Osteocyte (in vitro differentiated cells): ENCODE results near the gene RAB18. TPM values are rescaled to one million over a fixed set of nuclear protein-coding genes. Genes with fewer than 3 reads are reported as not detected.

Source experiments
- DNase-seq: peaks from one replicate; pipeline ENCODE4 v3.0.0; 2021; ENCODE audit warnings: mixed read lengths; ENCODE audit not compliant: unreplicated experiment; ENCODE audit errors: extremely low spot score
- H3K27ac Mint-ChIP-seq: one replicate; pipeline ENCODE4 v1.8.0; 2021; ENCODE audit warnings: mild to moderate bottlenecking, mixed read lengths; ENCODE audit not compliant: unreplicated experiment
- H3K27me3 Mint-ChIP-seq: one replicate; pipeline ENCODE4 v1.8.0; 2021; ENCODE audit warnings: mixed read lengths; ENCODE audit not compliant: unreplicated experiment
- H3K36me3 Mint-ChIP-seq: one replicate; pipeline ENCODE4 v1.8.0; 2021; ENCODE audit warnings: mixed read lengths; ENCODE audit not compliant: unreplicated experiment
- H3K4me1 Mint-ChIP-seq: one replicate; pipeline ENCODE4 v1.8.0; 2021; ENCODE audit warnings: mixed read lengths; ENCODE audit not compliant: unreplicated experiment
- H3K4me3 Mint-ChIP-seq: one replicate; pipeline ENCODE4 v1.8.0; 2021; ENCODE audit warnings: mild to moderate bottlenecking, moderate library complexity, mixed read lengths; ENCODE audit not compliant: unreplicated experiment
- H3K9me3 Mint-ChIP-seq: one replicate; pipeline ENCODE4 v1.8.0; 2021; ENCODE audit warnings: mixed read lengths; ENCODE audit not compliant: unreplicated experiment
- total RNA-seq: library from RNA; stranded (reverse); gene quantifications from 2 replicates; pipeline ENCODE4 v1.2.1, GENCODE V29; 2021
- TF ChIP-seq, protein P1 (sequence below): fragments of 200-600 bp; sonication (generic); IDR thresholded peaks from 2 replicates; pipeline ENCODE4 v1.5.0; 2021; ENCODE audit warnings: antibody characterized with exemption, mild to moderate bottlenecking, moderate library complexity

Gene RAB18
- total RNA-seq, 1 donor from 2014 or later: 142 TPM

DNA sequence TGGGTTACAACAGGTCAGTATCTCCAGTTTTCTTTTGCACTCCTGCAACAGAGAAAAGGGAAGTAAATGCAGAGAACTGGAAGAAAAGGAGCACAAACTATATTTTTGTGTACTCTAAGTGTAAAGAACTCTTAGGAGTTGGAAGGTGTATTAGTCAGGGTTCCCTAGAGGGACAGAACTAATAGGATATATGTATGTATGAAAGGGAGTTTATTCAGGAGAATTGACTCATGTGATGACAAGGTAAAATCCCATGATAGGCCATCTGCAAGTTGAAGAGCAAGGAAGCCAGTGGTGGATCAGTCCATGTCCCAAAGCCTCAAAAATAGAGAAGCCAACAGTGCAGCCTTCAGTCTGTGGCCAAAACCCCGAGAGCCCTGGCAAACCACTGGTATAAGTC is 22.6 kb upstream of the RAB18 start:
- Mint-ChIP-seq H3K4me3 (no peak overlapping the region), H3K4me1 (no peaks in the 10 kb centered on the region), H3K36me3 (no peaks in the 10 kb centered on the region), H3K9me3 (no peaks in the 10 kb centered on the region), H3K27me3 (peaks cover 33% of the 10 kb centered on the region), H3K27ac (no peak overlapping the region)
- TF ChIP-seq, protein P1, sequence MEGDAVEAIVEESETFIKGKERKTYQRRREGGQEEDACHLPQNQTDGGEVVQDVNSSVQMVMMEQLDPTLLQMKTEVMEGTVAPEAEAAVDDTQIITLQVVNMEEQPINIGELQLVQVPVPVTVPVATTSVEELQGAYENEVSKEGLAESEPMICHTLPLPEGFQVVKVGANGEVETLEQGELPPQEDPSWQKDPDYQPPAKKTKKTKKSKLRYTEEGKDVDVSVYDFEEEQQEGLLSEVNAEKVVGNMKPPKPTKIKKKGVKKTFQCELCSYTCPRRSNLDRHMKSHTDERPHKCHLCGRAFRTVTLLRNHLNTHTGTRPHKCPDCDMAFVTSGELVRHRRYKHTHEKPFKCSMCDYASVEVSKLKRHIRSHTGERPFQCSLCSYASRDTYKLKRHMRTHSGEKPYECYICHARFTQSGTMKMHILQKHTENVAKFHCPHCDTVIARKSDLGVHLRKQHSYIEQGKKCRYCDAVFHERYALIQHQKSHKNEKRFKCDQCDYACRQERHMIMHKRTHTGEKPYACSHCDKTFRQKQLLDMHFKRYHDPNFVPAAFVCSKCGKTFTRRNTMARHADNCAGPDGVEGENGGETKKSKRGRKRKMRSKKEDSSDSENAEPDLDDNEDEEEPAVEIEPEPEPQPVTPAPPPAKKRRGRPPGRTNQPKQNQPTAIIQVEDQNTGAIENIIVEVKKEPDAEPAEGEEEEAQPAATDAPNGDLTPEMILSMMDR: no peak
- DNase-seq: no peak

DNA sequence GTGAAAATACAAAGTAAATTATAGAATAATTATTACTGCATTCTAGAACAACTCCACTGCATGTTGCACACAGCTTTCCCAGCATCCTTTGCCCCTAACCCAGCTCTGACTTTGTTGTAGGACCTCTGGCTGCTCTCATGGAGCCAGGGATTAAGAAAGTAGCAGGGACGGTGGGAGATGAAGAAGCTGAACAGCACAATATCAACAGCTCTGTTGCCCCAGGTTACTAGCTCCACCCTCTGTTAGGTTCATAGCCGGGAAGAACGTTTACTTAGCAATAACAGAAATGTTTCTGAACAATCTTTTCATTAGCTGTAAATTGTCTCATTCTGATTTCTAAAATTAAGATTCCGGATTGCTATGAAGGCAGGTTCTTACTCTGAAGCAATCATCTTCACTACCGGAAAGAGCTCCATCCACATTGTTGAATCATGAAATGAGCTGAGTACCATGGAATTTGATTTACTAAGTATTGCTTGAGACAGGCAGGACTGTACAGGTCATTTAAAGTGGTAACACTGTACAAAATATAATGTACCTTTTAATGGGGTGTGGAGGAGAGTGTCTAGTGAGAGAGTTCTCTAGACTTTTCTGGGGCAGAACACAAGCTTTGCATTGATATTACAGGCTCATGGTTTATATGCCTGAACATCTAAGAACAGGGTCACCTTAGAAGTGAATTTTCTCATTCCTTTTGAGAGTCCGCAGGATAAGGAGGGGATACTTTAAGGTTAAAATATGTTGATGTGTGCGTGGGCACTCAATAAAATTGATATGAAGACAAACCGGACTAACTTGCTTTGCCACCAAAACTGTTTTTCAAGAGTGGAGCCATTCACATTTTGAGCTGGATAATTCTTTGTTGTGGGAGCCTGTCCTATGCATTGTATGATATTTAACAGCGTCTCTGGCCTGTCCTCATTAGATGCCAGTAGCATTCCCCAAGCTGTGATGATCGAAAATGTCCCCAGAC is 20.8 kb upstream of the RAB18 start:
- H3K27ac Mint-ChIP-seq: no peak overlapping the region
- TF ChIP-seq, protein P1: no peak
- H3K4me1 Mint-ChIP-seq: no peaks in the 10 kb centered on the region
- H3K4me3 Mint-ChIP-seq: no peak overlapping the region
- no peaks in the 10 kb centered on the region for H3K9me3 Mint-ChIP-seq
- H3K36me3 Mint-ChIP-seq: no peaks in the 10 kb centered on the region
- H3K27me3 Mint-ChIP-seq: peaks cover 44% of the 10 kb centered on the region
- DNase-seq: no peak

DNA sequence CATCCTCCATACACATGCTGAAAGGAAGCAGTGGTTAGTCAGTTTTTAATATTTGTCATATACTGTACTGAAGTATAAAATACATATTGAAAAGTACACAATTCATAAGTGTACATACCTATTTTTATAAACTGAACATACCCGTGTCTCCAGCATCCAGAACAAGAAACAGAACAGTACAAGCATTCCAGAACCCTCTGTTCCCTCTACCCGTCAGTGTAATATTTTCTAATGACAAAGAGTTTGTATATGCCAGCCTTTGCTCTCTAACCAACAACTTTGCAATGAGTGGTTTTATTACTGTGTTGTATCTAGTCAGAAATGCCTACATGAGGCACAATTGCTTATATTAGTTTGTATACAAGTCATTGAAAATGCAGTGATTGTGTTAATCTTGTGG is 18.7 kb upstream of the RAB18 start:
- peaks cover 52% of the 10 kb centered on the region for H3K27me3 Mint-ChIP-seq
- no peak overlapping the region for H3K27ac Mint-ChIP-seq
- H3K4me1 Mint-ChIP-seq: no peaks in the 10 kb centered on the region
- no peaks in the 10 kb centered on the region for H3K9me3 Mint-ChIP-seq
- TF ChIP-seq, protein P1: no peak
- no peak overlapping the region for H3K4me3 Mint-ChIP-seq
- no peak for DNase-seq
- H3K36me3 Mint-ChIP-seq: no peaks in the 10 kb centered on the region

DNA sequence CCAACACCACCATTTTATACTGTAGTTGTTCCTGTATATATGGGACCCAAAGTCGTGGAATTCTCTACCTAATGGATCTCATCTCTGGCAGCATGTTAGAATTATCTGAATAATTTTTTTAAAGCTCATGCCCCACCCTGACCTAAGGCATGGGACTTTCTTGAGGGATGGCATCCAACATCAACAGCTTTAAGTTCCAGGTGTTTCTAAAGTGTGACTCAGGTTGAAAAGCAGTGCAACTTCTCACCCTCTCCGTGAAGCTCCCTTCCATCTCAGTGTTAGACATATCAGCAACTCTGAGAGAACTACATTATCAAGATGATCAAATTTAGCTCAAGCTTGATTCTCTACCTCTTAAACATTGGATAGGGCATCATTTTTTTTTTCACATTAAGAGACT is 18.1 kb upstream of the RAB18 start:
- H3K4me1 Mint-ChIP-seq: no peaks in the 10 kb centered on the region
- peaks cover 49% of the 10 kb centered on the region for H3K27me3 Mint-ChIP-seq
- no peak for DNase-seq
- no peak overlapping the region for H3K4me3 Mint-ChIP-seq
- no peaks in the 10 kb centered on the region for H3K36me3 Mint-ChIP-seq
- TF ChIP-seq, protein P1: no peak
- H3K9me3 Mint-ChIP-seq: peaks cover 5% of the 10 kb centered on the region
- H3K27ac Mint-ChIP-seq: no peak overlapping the region

DNA sequence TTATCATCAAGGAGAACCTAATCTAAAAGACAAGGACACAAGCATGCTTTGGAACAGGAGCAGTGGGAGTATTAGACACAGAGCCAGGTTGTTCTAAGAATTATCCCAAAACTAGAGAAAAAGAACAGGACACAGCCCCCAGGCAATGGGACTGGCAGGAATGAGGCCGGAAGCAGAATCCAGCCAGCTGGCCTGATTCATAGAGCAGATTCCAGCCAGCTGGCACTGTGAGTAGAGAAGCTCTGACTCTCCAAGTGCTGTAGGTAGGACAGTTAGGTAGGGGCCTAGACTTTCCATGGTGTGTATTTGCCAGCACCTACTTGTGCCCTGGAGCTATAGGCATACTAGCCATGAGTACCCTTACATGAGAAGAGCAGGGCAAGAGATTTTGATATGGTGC is 13.3 kb upstream of the RAB18 start:
- DNase-seq: no peak
- Mint-ChIP-seq H3K4me1 (no peaks in the 10 kb centered on the region), H3K9me3 (peaks cover 10% of the 10 kb centered on the region), H3K27ac (no peak overlapping the region), H3K27me3 (peaks cover 74% of the 10 kb centered on the region), H3K4me3 (no peak overlapping the region), H3K36me3 (no peaks in the 10 kb centered on the region)
- TF ChIP-seq, protein P1: no peak
